A549 (cell line): ENCODE results near the gene ABCC1.

ENCODE experiments used
- BHLHE40 ChIP-seq: IDR thresholded peaks from 2 replicates; pipeline ENCODE4 v1.6.1; 2012; ENCODE audit warnings: low read depth, low read length, inconsistent platforms
- E2F6 ChIP-seq: IDR thresholded peaks from 2 replicates; pipeline ENCODE4 v1.6.1; 2012; ENCODE audit warnings: low read depth, borderline replicate concordance
- ESRRA ChIP-seq: fragments of 150-350 bp; IDR thresholded peaks from 2 replicates; pipeline ENCODE4 v1.6.1; 2014; ENCODE audit warnings: mild to moderate bottlenecking, low read length, borderline replicate concordance
- HDAC2 ChIP-seq: fragments of 200-600 bp; sonication (generic); IDR thresholded peaks from 2 replicates; pipeline ENCODE4 v1.6.1; 2016
- POLR2A ChIP-seq: IDR thresholded peaks from 2 replicates; pipeline ENCODE4 v1.6.1; 2012; ENCODE audit warnings: mild to moderate bottlenecking, low read length
- RCOR1 ChIP-seq: fragments of 150-350 bp; IDR thresholded peaks from 2 replicates; pipeline ENCODE4 v1.6.1; 2014; ENCODE audit warnings: antibody characterized with exemption, low read length, low read depth
- RFX5 ChIP-seq: fragments of 450-650 bp; IDR thresholded peaks from 2 replicates; pipeline ENCODE4 v1.7.1; 2014; ENCODE audit warnings: antibody characterized with exemption, mild to moderate bottlenecking, moderate library complexity
- SMC3 ChIP-seq: fragments of >200 bp; sonication (Bioruptor Twin); formaldehyde crosslinking; IDR thresholded peaks from 3 replicates; pipeline ENCODE4 v1.6.1; 2018; ENCODE audit warnings: inconsistent platforms
- ZNF302 ChIP-seq: fragments of 250-450 bp; sonication (Bioruptor Pico); IDR thresholded peaks from 2 replicates; pipeline ENCODE4 v1.9.0; 2021; ENCODE audit warnings: inconsistent platforms, mild to moderate bottlenecking, moderate library complexity
- TF ChIP-seq, protein P1 (sequence below): fragments of >200 bp; sonication (Bioruptor Twin); formaldehyde crosslinking; IDR thresholded peaks from 3 replicates; pipeline ENCODE4 v1.5.1; 2016

DNA sequence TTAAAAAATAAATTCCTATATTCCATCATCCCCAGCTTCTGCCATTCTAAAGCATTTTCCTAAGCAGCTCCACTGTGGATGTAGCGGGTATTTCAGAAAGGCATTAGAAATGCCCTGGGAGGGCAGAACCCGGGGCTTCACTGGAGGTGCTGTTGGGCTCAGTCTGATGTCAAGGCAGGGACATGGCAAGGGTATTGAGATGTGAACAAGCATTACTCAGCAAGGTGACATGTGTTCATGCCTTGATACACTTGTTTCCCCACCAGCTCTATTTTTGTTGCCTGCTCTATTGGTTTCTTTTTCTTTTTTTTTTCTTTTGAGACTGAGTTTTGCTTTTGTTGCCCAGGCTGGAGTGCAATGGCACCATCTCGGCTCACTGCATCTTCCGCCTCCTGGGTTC, 35.7 kb downstream of the ABCC1 start:
- TF ChIP-seq POLR2A = no peak
- TF ChIP-seq, protein P1, sequence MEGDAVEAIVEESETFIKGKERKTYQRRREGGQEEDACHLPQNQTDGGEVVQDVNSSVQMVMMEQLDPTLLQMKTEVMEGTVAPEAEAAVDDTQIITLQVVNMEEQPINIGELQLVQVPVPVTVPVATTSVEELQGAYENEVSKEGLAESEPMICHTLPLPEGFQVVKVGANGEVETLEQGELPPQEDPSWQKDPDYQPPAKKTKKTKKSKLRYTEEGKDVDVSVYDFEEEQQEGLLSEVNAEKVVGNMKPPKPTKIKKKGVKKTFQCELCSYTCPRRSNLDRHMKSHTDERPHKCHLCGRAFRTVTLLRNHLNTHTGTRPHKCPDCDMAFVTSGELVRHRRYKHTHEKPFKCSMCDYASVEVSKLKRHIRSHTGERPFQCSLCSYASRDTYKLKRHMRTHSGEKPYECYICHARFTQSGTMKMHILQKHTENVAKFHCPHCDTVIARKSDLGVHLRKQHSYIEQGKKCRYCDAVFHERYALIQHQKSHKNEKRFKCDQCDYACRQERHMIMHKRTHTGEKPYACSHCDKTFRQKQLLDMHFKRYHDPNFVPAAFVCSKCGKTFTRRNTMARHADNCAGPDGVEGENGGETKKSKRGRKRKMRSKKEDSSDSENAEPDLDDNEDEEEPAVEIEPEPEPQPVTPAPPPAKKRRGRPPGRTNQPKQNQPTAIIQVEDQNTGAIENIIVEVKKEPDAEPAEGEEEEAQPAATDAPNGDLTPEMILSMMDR = no peak
- no peak for TF ChIP-seq ZNF302 (CRISPR knock-in tag)
- TF ChIP-seq RCOR1 = no peak
- no peak for TF ChIP-seq RFX5
- no peak for TF ChIP-seq SMC3
- no peak for TF ChIP-seq HDAC2
- TF ChIP-seq BHLHE40 = no peak
- TF ChIP-seq ESRRA = no peak
- TF ChIP-seq E2F6 = no peak
